GM21717 (cell line): Measurements from ENCODE around the gene DEFB114.

ENCODE experiments used
- ATAC-seq: cut with Tn5 transposase; IDR thresholded peaks from one replicate; pipeline ENCODE4 v1.9.1; 2021; ENCODE audit warnings: mild to moderate bottlenecking, moderate library complexity; ENCODE audit not compliant: unreplicated experiment

Gene DEFB114

GRCh38 chr6:49937811-49938210 lies 26.2 kb downstream of the DEFB114 start:
- no peak for ATAC-seq

GRCh38 chr6:49937017-49937416 lies 26.9 kb downstream of the DEFB114 start:
- ATAC-seq, result no peak

GRCh38 chr6:49935387-49935786 lies 28.6 kb downstream of the DEFB114 start:
- ATAC-seq, result no peak

- ATAC-seq, result no peak
These were observed 29.2 kb downstream of the DEFB114 start for GRCh38 chr6:49934770-49935169.

GRCh38 chr6:49933526-49933925 lies 30.4 kb downstream of the DEFB114 start:
- ATAC-seq, result no peak

GRCh38 chr6:49929340-49929739 lies 34.6 kb downstream of the DEFB114 start:
- ATAC-seq, result no peak

- ATAC-seq, result no peak
These were observed 40.1 kb downstream of the DEFB114 start for GRCh38 chr6:49923826-49924225.

- ATAC-seq, result no peak
These were observed 43.9 kb downstream of the DEFB114 start for GRCh38 chr6:49919935-49920644.

GRCh38 chr6:49919261-49919660 lies 44.7 kb downstream of the DEFB114 start:
- no peak for ATAC-seq

- no peak for ATAC-seq
These were observed 45.2 kb downstream of the DEFB114 start for GRCh38 chr6:49918787-49919186.

GRCh38 chr6:49915035-49915434 lies 48.9 kb downstream of the DEFB114 start:
- ATAC-seq, result no peak

GRCh38 chr6:49913636-49914375 lies 50.2 kb downstream of the DEFB114 start:
- no peak for ATAC-seq

GRCh38 chr6:49912196-49912595 lies 51.8 kb downstream of the DEFB114 start:
- no peak for ATAC-seq

GRCh38 chr6:49911252-49911651 lies 52.7 kb downstream of the DEFB114 start:
- ATAC-seq, result no peak
